SW 1271 (cell line): ENCODE data around the gene SERPINB12.
A peak's percentile ranks its signal among the peaks of the same experiment; 100 is the strongest.

ENCODE experiments used
- DNase-seq, 2 experiments: peaks; one replicate each; lab custom pipeline; 2025; lab: John Stamatoyannopoulos, UW

The SERPINB12 gene, protein sequence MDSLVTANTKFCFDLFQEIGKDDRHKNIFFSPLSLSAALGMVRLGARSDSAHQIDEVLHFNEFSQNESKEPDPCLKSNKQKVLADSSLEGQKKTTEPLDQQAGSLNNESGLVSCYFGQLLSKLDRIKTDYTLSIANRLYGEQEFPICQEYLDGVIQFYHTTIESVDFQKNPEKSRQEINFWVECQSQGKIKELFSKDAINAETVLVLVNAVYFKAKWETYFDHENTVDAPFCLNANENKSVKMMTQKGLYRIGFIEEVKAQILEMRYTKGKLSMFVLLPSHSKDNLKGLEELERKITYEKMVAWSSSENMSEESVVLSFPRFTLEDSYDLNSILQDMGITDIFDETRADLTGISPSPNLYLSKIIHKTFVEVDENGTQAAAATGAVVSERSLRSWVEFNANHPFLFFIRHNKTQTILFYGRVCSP

DNA sequence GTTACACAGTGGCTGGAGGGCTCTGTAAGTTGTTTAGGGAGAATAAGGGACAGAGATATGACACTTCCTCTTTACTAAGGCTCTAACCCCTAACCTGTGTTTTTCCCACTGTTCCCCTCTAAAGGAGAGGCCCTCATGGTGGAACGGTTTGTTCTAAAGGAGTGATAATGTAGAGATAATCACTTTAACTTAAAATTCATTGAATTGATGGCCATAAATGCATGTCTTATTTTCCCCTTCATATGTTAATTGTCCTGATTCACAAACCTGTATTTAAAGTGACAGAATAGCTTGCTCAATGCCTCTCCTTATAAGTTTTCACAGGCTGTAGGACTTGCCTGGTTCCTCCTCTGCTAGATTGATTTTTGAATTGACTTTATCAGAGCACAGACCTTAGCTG lies at the start of gene SERPINB12:
Gene SERPINB12, plus strand, starts transcription at position 301 of the 400 bp plus-strand sequence. CDS start 13,791 bp downstream, outside the sequence.
- no peak for DNase-seq

DNA sequence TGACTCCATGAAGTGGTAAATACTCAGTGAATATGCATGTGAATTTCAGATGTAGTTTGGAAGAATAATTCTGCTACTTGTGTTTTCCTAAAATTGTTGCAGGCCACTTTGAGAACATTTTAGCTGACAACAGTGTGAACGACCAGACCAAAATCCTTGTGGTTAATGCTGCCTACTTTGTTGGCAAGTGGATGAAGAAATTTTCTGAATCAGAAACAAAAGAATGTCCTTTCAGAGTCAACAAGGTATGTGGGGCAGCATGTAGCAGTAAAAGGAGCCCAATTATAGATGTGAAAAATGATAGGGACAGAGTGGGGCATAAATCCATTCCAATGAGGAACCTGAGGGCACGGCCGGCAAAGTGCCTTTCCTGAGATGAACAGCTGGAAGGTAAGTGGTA lies 49.3 kb upstream of the SERPINB12 start:
- no peak for DNase-seq

DNA sequence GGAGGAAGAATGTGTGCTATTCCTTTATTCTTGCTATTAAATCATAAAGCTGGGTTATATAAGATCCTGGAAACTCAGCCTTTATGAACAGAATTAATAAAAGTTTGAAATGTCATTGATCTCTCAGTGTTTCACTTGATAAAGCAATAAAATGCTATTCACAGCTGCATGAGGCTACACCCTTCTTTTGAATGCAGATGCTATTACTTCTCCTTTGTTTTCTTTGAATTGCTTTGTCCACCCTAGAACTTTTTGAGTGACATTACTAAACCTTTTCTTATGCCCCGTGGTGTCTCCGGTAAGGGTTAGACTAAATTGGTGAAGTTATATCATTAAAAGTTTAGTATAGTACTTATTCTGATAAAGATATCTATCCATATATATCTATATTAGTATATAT lies 46.5 kb upstream of the SERPINB12 start:
- DNase-seq = no peak

DNA sequence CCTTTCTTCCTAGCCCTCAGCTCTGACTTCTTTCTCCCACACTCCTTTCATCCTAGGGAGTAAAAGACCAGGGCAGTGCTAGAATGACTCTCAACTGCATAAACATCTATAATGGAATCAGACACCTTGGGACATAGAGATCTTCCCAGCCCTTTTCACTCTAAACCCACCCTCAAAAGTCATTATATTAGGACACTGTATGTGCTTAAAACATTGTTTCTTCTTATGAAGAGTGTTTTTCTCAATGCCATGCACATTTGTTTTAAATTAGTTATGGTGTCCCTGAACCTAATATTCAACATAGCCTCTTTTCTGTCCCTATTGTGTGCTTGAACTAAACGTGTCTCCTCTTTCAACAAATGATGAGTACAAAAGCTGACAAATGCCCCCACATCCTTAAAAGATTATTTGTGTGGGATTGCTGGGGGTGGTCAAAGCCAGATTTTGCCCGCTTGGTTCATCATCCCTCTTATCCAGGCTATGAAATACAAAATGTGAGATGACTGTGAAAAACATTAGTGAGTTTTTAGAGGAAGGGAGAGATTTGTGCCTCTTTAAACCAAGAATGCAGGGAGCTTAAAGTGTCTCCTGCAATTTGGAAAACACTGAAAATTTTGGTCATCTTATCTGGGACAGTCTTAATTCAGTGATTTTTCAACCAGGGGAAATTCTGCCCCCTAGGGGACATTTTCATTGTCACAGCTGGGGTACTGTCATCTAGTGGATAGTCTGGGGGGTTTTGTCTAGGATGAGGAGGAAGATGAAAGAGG lies 36.4 kb upstream of the SERPINB12 start:
- DNase-seq = peak in 1 of 2 experiments; percentile 5

DNA sequence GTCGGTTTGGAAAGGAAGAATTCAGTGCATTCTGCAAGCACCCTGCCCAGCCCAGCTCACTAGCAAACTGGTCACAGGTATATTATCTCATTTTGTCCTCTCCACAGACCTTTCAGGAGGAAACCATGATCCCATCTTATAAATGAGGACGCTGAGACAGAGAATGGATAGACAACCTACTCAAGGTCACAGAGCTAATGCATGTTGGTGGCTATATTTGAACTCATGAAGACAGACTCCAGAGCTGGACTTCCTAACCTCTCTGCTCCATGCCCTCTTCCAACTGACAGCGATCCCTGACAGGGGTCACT lies 35.9 kb upstream of the SERPINB12 start:
- no peak for DNase-seq

DNA sequence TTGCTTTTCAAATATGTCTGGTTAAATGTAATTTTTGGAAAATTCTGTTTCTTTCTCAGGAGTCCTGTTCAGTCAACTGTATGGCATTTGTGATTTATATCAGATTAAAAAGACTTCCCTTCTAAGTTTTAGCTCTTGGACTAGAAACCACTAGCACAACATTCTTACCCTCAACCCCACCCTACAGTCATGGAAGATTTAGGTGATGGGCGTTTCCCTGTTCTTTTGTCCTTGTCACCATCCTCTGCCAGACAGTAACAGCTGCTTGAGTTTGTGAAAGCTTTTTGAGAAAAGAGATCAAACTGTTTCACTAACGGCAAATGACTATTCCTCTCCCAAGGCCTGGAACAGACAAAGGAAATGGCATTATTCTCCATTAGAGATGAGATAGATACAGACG lies 33.6 kb upstream of the SERPINB12 start:
- DNase-seq = no peak

DNA sequence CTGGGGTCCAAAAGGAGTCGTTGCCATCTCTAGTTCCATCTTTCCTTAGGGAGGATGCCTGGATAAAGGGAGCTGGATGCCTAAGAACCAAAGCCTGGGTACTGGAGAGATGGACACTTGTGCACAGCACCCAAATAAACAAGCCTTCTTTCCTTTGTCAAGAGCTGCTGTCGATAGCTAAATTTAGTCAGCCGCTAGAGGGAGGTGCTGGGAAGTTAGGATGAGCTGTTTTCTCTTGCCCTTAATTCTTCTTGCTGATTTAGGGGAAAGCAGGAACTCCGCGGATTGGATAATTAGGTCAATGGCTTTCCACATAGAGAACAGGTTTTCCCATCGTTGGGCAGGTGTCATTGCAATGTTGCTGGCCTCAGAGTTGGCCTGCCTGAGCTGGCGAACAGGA lies 30.9 kb upstream of the SERPINB12 start:
- DNase-seq = peak in 1 of 2 experiments; percentile 29

DNA sequence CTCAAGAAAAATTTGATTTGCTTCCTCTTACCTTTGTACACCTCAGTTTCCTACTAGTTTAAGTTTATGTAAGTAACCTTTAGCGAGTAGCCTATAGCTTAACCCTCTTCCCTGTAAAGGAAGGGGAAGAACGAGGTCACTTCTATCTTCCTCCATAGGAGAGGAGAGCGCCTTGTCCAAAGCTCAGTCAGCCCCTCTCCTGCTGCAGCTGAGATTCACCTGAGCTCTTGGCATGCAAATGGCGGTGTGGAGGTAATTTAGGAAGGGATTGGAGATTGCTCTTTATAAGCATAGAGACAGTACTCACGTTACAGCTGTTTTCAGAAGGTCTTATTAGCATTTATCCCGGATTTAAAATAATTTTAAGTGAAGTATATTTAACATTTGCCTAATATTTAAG lies 27.8 kb upstream of the SERPINB12 start:
- DNase-seq = no peak

DNA sequence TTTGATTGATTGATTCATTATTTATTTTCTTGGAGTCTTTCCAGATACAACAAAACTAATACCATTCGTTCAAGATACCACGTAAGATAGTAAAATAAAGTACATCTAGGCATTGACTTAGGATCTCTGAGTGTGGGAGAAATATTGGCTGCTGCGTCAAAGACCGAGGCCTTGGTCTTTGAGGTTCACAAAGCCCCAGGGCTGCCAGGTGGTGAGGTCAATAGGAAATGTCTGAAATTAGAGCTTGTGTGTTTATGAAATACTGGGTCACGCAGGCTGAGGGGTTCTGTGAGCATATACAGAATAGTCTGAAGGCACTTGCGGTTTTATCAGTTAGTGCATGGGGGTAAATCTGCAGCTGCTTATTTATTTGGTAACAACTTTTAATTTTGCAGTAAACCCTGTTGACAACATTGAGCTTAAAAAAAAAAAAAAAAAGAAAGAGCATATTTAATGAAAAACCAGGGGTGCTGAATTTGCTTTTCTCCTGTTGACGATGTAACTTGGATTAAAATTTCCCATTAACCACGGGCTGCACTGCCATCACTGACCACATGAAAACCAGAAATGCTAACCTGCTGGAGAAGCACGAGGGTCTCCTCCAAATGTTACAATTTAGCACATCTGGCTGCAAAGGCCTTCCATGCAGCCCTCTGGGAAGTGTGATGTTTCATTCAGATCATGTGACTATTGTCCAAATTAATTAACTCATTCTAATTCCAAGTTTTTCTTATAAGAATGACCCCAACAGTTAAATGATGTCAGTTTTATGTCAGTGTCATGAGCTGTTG lies 27.1 kb upstream of the SERPINB12 start:
- no peak for DNase-seq

DNA sequence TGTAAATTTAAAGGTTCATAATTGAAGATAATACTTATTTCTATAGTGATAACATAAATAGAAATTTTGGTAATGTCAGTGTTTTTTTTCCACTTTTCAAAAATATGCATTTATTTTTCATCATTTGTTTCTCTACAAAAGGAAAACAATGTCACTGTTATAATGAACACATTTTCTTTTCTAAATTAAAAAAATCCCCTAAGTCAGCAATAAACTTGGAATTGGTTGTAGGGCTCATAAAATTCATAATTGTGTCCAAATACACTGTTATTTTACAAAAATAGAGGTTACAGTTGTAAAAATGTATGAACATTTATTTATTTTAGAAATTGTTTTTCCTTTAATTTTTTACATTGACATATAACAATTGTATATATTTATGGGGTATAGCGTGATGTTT lies 26.4 kb upstream of the SERPINB12 start:
- no peak for DNase-seq

DNA sequence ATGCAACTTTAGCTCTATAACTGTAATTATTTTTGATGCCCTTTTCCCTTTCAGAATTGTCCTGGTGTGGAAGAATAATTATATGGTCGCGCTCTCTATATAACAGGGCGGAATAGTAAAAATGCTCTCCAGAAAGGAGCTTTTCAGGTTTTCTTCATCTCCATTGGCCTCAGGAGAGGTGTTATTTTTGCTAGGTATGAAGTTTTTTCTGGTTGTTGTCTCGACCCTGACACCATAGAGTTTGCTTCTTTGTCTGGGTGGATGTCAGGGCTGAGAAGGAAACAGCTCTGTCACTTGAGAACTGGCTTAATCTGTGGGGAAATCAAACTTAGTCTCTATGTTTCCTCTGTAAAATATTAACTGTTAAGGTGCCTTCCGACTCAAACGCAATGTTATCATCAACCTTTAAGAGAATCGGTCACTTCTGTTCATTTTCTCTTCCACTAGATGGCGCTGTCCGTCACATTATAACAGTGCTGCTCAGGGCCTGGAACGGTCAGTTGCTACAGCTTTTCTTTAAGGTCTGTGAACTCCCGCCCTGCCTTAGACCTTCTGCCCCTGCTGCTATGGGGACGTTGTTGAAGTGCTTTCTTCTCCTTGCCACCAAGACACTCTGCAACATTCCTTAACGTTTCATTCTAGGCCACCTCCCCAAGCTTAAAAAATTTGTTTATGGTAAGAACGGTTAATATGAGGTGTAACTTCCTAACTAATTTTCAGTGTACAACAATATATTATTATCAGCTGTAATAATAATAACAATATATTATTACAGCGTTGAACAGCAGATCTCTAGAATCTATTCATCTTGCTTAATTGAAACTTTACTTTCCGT lies 23.8 kb upstream of the SERPINB12 start:
- DNase-seq = peak; percentile 2 to 50

DNA sequence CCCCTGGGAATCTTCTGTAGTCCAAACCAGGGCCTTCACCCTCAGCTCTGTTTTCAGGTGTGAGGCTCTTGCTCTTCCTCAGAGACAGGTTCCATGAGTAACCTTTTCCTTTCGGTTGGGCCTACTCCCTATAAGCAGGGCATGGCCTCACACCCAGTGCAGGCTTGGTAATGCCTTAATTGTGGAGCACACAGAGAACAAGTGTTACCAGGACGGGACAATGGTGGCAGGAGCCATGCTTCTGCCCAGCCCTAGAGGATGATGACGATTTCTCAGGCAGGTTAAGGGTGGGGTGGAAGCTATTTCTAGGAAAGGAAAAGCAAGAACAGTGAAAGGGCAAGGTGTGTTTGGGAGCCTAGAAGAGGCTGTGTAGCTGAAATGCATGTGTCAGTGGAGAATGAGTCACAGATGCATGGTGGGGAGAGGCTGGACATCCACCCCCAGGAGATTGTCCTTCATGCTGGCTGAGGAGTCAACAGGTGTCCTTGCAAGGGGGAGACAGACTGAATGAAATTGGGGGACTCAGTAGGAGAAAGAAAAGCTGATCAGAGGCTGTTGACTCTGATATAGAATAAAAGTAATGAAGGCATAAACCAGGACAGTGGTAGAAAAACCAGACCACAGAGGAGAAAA lies 22.0 kb upstream of the SERPINB12 start:
- no peak for DNase-seq

DNA sequence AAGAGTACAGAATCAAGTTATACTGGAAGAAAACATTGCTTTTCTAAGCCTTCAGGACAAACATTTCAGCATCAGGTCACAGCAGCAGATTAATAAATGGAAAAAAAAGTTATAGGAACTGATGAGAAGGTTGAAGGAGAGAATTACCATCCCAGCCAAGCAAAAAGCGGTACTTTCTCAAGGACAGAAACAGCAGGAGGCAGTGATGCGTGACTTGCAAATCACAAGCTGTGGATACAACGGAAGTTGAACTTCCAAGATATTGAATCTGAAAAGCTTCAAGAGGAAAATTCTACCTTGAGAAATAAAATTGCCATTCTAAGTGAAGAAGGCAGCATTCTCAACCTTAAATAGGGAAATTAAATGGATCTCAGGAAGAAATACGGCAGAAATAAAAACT lies 18.5 kb upstream of the SERPINB12 start:
- DNase-seq = no peak

DNA sequence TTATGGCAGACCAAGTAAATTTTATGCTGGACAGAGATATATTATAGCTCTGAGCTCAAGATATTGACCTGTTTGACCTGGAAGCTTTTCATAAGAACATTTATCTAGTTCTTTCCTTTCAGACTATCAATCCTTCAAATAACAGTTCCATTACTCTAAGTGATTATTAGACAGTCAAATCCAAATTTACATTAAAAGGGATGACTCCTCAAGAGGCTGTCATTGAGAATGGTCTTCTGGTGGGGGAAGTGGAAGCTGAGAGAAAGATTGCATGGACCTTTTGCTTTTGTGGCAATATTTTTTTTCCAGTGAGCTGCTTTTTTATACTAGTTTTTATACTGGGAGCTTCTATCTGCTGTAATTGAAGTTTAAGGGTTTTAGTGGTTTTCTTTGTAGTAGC lies 14.9 kb upstream of the SERPINB12 start:
- no peak for DNase-seq

DNA sequence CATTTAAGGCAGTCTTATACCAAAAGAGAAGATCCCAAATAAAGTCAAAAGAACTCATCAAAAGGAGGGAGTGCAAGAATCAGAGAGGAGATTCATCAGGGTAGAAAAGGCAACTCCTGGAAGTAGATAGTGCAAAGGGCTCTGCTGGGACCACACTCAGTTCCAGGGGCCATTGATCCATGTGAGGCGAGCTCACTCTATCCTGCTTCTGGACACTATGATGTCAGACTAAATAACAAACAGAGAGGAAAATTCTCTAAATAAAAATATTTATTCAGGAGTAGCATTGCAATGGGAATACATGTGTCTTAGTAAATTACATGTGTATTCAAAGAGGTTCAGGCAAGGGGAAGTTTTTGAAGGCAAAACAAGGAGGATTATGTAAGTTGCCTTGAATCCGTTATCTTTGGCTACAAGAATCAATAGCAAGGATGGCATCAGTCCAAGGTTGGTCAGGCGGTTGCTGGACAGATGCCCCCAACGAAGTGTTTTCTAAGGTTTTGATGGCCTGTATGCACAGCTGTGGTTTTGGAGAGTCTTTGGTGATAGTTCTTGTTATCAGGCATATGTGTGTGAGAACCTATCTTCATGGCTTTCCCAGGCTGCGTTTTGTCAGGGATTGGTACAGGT lies 13.2 kb upstream of the SERPINB12 start:
- DNase-seq = no peak

DNA sequence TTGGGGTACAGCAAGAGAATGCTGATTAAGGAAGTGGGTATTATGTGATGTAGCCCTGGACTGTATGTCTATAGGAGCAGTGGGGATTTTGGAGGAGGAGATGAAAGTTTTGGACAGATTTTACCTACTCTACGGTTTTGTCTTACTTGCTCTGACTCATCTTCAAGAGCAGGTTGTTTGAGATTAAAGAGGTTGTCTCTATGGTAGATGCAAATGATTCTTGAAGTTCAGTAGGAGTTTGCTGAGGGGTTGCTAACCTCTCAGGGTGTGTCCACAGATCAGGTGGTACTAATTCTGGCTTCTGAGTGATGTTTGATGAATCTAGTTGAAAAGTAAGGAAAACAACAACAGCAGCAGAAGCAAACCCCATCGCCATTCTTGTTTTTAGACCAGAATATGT lies 9.7 kb upstream of the SERPINB12 start:
- DNase-seq = no peak

DNA sequence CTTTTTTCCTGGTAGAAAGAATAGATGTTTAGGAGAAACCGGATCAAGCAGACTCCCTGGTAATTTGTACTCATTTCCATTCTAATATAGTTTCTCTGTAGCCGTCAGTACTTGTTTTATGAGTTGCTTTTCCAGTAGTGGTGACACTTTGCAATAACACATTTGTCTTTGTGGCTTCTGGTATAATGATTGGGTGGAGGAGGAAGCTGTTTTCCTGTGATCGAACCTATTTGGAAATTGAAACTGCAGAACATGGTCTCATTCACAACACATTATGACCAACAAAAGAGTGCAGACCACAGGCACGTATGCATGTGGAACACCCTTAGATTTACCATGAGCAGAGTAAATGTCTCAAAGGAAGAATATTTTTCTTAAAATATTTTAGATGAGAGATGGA lies 7.6 kb upstream of the SERPINB12 start:
- no peak for DNase-seq

DNA sequence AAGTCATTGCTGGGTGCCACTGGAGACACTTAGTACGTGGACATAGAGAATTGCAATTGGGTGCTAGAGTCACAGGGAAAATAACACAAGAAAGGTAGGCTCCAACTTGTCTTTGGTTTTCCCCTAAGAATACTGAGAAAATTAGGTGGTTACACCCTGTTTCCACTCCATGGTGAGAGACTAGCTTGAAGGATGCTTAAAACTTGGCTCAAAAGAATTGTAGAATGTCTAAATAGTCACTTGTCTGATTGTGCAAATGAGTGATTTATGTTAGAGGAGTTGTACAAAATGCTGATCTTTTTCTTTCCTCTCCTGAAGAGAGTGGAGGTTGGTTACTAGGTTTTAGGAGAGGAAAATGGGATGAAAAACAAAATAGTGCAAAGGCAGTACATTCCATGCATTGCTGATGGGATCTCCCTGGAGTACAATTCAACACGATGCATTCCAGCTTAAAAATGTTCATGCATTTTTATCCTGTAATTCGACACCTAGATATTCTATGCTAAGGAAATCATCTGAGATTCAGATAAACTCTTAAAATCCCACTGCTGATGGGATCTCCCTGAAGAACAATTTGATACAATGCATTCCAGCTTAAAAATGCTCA lies 2.2 kb upstream of the SERPINB12 start:
- DNase-seq = no peak

DNA sequence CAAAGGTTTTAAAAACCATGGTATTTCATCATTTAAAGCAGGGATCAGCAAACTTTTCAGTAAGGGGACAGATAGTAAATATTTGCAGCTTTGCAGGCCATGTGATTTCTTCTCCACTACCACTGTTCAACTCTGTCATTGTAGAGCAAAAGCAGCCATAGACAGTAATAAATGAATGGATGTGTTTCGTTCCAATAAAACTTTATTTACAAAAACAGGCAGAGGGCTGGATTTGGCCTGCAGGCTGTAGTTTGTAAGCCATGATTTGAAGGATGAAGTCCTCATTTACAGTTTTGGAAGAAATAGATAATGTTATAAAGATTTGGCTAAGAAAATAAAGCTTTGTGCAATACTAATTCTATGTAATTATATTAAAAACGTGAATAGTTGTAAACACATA lies 1.8 kb downstream of the SERPINB12 start:
- no peak for DNase-seq

DNA sequence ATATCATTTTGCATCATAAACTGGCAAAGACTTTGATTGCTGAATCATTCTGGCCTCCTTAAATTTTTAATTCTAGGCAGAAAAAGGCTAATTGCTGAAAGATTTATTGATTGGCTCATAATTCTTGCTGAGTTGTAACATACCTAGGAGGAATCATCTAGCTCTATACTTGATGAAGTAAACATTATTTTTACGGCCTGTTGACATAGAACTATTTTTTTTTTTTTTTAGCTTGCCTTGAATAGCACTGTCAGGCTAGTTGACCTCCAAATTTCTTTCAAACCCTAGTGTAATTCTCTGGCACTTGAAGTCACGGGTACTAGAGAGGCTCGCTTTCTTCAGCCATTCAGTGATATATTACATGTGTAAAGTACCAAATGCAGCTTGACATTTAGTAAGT lies 2.8 kb downstream of the SERPINB12 start:
- no peak for DNase-seq
